ENCODE results near the gene MRPL55. TPM values are rescaled to one million over a fixed set of nuclear protein-coding genes. Genes with fewer than 3 reads are reported as not detected.

MRPL55 gene
- polyA plus RNA-seq, 1 donor (not counting 4 experiments of a cell fraction or from before 2014, with no cell fraction given) = 28.4 TPM

GRCh38 chr1:228150120-228150460 is 41.0 kb upstream of the MRPL55 start:
- Histone ChIP-seq H3K27ac (ENCODE audit: control insufficient read depth, insufficient read depth, low read length) (peak overlapping the region; percentile 13), H3K4me2 (ENCODE audit: control insufficient read depth, extremely low read depth, insufficient read depth, low read depth, low read length) (peak overlapping the region; percentile 56), H3K9ac (ENCODE audit: control insufficient read depth, extremely low read depth, insufficient read depth, low read length) (peak overlapping the region; percentile 33), H3K9me1 (ENCODE audit: control insufficient read depth, extremely low read depth, insufficient read depth, low read length) (no peaks in the 10 kb centered on the region), H4K20me1 (ENCODE audit: control insufficient read depth, extremely low read depth, insufficient read depth, low read length) (peaks cover 7% of the 10 kb centered on the region), H3K79me2 (ENCODE audit: control insufficient read depth, insufficient read depth, low read length) (peaks cover 30% of the 10 kb centered on the region), H3K27me3 (ENCODE audit: control insufficient read depth, extremely low read depth, insufficient read depth, low read length) (no peaks in the 10 kb centered on the region), H3K4me3 (ENCODE audit: control insufficient read depth in 2 of 3, extremely low read depth in 1 of 3, insufficient read depth in 2 of 3, low read depth in 1 of 3, low read length in 3 of 3) (peak overlapping the region in 1 of 3 experiments; percentile 38), H3K4me1 (ENCODE audit: control insufficient read depth, extremely low read depth, insufficient read depth, low read length) (peaks cover 49% of the 10 kb centered on the region), H3K36me3 (ENCODE audit: control insufficient read depth in 2 of 2, extremely low read depth in 1 of 2, insufficient read depth in 2 of 2, low read length in 2 of 2) (peaks cover 23 to 38% of the 10 kb centered on the region in 2 experiments), H3K9me3 (ENCODE audit: control insufficient read depth, low read depth, low read length) (no peaks in the 10 kb centered on the region), H2AFZ (ENCODE audit: control insufficient read depth, low read length) (no peak overlapping the region)
- dilution Hi-C loops (cut with MboI; ENCODE audit: extremely low pct_ligation_motif_present, low sequenced_read_pairs) = no loop called here
- TF ChIP-seq EZH2 (IDR thresholded peaks at IDR 0.05; ENCODE audit: low read length) (no peak), CTCF (optimal IDR thresholded peaks at IDR 0.05 in 1 of 3, IDR thresholded peaks at IDR 0.05 in 1 of 3, conservative IDR thresholded peaks at IDR 0.05 in 1 of 3; ENCODE audit: extremely low read depth in 1 of 3, insufficient read depth in 2 of 3, low read length in 3 of 3) (no peak)
- FAIRE-seq = no peak
- DNase-seq (ENCODE audit: low read depth, low spot score) = no peak

GRCh38 chr1:228149406-228150119 is 40.5 kb upstream of the MRPL55 start, which contains the start of gene GJC2:
Gene GJC2, plus strand, starts transcription at chr1:228149930. Its CDS starts 7,829 bp downstream, at chr1:228157759.
- peak within 1 kb of the TSS; percentile 56 for H3K4me2 ChIP-seq (ENCODE audit: control insufficient read depth, extremely low read depth, insufficient read depth, low read depth, low read length)
- peak within 1 kb of the TSS; percentile 33 for H3K9ac ChIP-seq (ENCODE audit: control insufficient read depth, extremely low read depth, insufficient read depth, low read length)
- no peaks in the 10 kb centered on the region for H3K9me3 ChIP-seq (ENCODE audit: control insufficient read depth, low read depth, low read length)
- FAIRE-seq (no peak), DNase-seq (ENCODE audit: low read depth, low spot score) (no peak)
- no peak for TF ChIP-seq EZH2 (IDR thresholded peaks at IDR 0.05; ENCODE audit: low read length)
- no peak for TF ChIP-seq CTCF (optimal IDR thresholded peaks at IDR 0.05 in 1 of 3, IDR thresholded peaks at IDR 0.05 in 1 of 3, conservative IDR thresholded peaks at IDR 0.05 in 1 of 3; ENCODE audit: extremely low read depth in 1 of 3, insufficient read depth in 2 of 3, low read length in 3 of 3)
- H3K79me2 ChIP-seq (ENCODE audit: control insufficient read depth, insufficient read depth, low read length) = peaks cover 35% of the 10 kb centered on the region
- no peaks in the 10 kb centered on the region for H3K9me1 ChIP-seq (ENCODE audit: control insufficient read depth, extremely low read depth, insufficient read depth, low read length)
- H2AFZ ChIP-seq (ENCODE audit: control insufficient read depth, low read length) = no peak within 1 kb of the TSS
- H3K27me3 ChIP-seq (ENCODE audit: control insufficient read depth, extremely low read depth, insufficient read depth, low read length) = no peaks in the 10 kb centered on the region
- peaks cover 25 to 43% of the 10 kb centered on the region in 2 experiments for H3K36me3 ChIP-seq (ENCODE audit: control insufficient read depth in 2 of 2, extremely low read depth in 1 of 2, insufficient read depth in 2 of 2, low read length in 2 of 2)
- peak within 1 kb of the TSS; percentile 26 for H3K27ac ChIP-seq (ENCODE audit: control insufficient read depth, insufficient read depth, low read length)
- dilution Hi-C loops (cut with MboI; ENCODE audit: extremely low pct_ligation_motif_present, low sequenced_read_pairs) = no loop called here
- peak within 1 kb of the TSS in 2 of 3 experiments; percentile 14 to 38 for H3K4me3 ChIP-seq (ENCODE audit: control insufficient read depth in 2 of 3, extremely low read depth in 1 of 3, insufficient read depth in 2 of 3, low read depth in 1 of 3, low read length in 3 of 3)
- peaks cover 7% of the 10 kb centered on the region for H4K20me1 ChIP-seq (ENCODE audit: control insufficient read depth, extremely low read depth, insufficient read depth, low read length)
- H3K4me1 ChIP-seq (ENCODE audit: control insufficient read depth, extremely low read depth, insufficient read depth, low read length) = peaks cover 43% of the 10 kb centered on the region

All from keratinocyte (primary cell).